HCT116 (cell line): Measurements from ENCODE around the gene ZNF471. TPM values are rescaled to one million over a fixed set of nuclear protein-coding genes. Genes with fewer than 3 reads are reported as not detected.

Experiments
- ATAC-seq: fragments of 200-7000 bp; cut with Tn5 transposase; 2 replicates; pipeline ENCODE4 v1.9.1; 2020; ENCODE audit warnings: mild to moderate bottlenecking, moderate library complexity
- BruUV-seq: library from RNA; stranded (reverse); fragments of 400-500 nt; replicated peaks from 2 replicates; lab custom pipeline; 2021; lab: Mats Ljungman, UMichigan
- CTCF ChIA-PET: fragments of 300-600 bp; sonication (Branson Sonifier 250); formaldehyde crosslinking; loops from one replicate; lab custom pipeline; 2021; ENCODE audit warnings: antibody characterized with exemption; lab: Charles Lee
- POLR2A ChIA-PET: fragments of 300-600, 350-600 bp; sonication (Branson Sonifier 250); formaldehyde crosslinking; loops from one replicate; lab custom pipeline; 2021; ENCODE audit warnings: antibody characterized with exemption; lab: Charles Lee
- RAD21 ChIA-PET, 2 experiments: fragments of 300-600 bp; sonication (Branson Sonifier 250); formaldehyde crosslinking; loops; one replicate each; lab custom pipeline; 2023; ENCODE audit warnings: low total read pairs in 2 of 2; ENCODE audit not compliant: uncharacterized antibody in 2 of 2, unreplicated experiment in 2 of 2, low non-redundant PET in 1 of 2; lab: Charles Lee
- DNase-seq: peaks from one replicate; pipeline ENCODE4 v3.0.0-alpha.2; 2010; ENCODE audit warnings: low read depth, low spot score
- H2AFZ ChIP-seq: fragments of 200-600 bp; shearing (Covaris generic), sonication (generic); 2 replicates; pipeline ENCODE4 v1.6.1; 2017; ENCODE audit warnings: low read depth, mixed run types, mixed read lengths, antibody characterized with exemption, low read length; ENCODE audit not compliant: poor library complexity, severe bottlenecking
- H3K27ac ChIP-seq: 2 replicates; pipeline ENCODE4 v1.5.1; 2012; ENCODE audit warnings: low read depth, low read length
- H3K27me3 ChIP-seq: fragments of 200-600 bp; sonication (generic); 2 replicates; pipeline ENCODE4 v1.6.1; 2016; ENCODE audit warnings: mixed run types, low read length, mixed read lengths; ENCODE audit not compliant: insufficient read depth
- H3K36me3 ChIP-seq, 2 experiments: fragments of 200-500 bp in 1 of 2; fragments of 200-600 bp in 1 of 2; sonication (Bioruptor generic) in 1 of 2; sonication (generic) in 1 of 2; 2 replicates each; pipeline versions ENCODE4 v1.5.1 to v1.6.1; 2014 to 2016; ENCODE audit warnings: low read length in 2 of 2, inconsistent platforms in 1 of 2, mixed read lengths in 1 of 2, mixed run types in 1 of 2; ENCODE audit not compliant: insufficient read depth in 2 of 2, control insufficient read depth in 1 of 2
- H3K4me1 ChIP-seq, 2 experiments: fragments of 200-600 bp in 1 of 2; sonication (generic) in 1 of 2; 2 replicates each; pipeline versions ENCODE4 v1.5.1 to v1.6.1; 2012 to 2017; ENCODE audit warnings: low read length in 2 of 2, inconsistent platforms in 1 of 2, mild to moderate bottlenecking in 1 of 2, mixed read lengths in 1 of 2, mixed run types in 1 of 2, moderate library complexity in 1 of 2; ENCODE audit not compliant: insufficient read depth in 2 of 2, control insufficient read depth in 1 of 2
- H3K4me2 ChIP-seq: fragments of 200-600 bp; sonication (generic); 2 replicates; pipeline ENCODE4 v1.6.1; 2017; ENCODE audit warnings: mixed run types, low read length, mixed read lengths
- H3K4me3 ChIP-seq, 2 experiments: fragments of 200-600 bp in 1 of 2; sonication (generic) in 1 of 2; replicated peaks in 1 of 2; 2 replicates each; pipeline ENCODE4 v1.5.1; 2011 to 2016; ENCODE audit warnings: low read length in 2 of 2, control low read depth in 1 of 2, low read depth in 1 of 2, mild to moderate bottlenecking in 1 of 2, mixed read lengths in 1 of 2, mixed run types in 1 of 2
- H3K79me2 ChIP-seq: fragments of 200-600 bp; sonication (generic); 2 replicates; pipeline ENCODE4 v1.6.1; 2017; ENCODE audit warnings: mild to moderate bottlenecking, mixed run types, low read length, moderate library complexity, mixed read lengths; ENCODE audit not compliant: insufficient read depth
- H3K9ac ChIP-seq: fragments of 200-600 bp; sonication (generic); 2 replicates; pipeline ENCODE4 v1.6.1; 2016; ENCODE audit warnings: low read length, mixed read lengths
- H3K9me2 ChIP-seq: fragments of 200-600 bp; sonication (generic), shearing (Covaris generic); 2 replicates; pipeline ENCODE4 v1.6.1; 2017; ENCODE audit warnings: mixed run types, mild to moderate bottlenecking, moderate library complexity; ENCODE audit not compliant: insufficient read depth
- H3K9me3 ChIP-seq, 2 experiments: fragments of 200-500 bp in 1 of 2; fragments of 200-600 bp in 1 of 2; sonication (Bioruptor generic) in 1 of 2; sonication (generic) in 1 of 2; 2 replicates each; pipeline ENCODE4 v1.6.1; 2014 to 2017; ENCODE audit warnings: low read length in 2 of 2, mixed read lengths in 2 of 2, inconsistent platforms in 1 of 2, low read depth in 1 of 2, mild to moderate bottlenecking in 1 of 2, mixed run types in 1 of 2, moderate library complexity in 1 of 2; ENCODE audit not compliant: control insufficient read depth in 1 of 2, insufficient read depth in 1 of 2
- H4K20me1 ChIP-seq: fragments of 200-600 bp; sonication (generic), shearing (Covaris generic); 2 replicates; pipeline ENCODE4 v1.6.1; 2017; ENCODE audit warnings: mixed run types, mild to moderate bottlenecking, moderate library complexity; ENCODE audit not compliant: insufficient read depth
- CEBPB ChIP-seq: IDR thresholded peaks from 2 replicates; pipeline ENCODE4 v1.6.1; 2012; ENCODE audit warnings: low read depth
- ELF1 ChIP-seq: IDR thresholded peaks from 2 replicates; pipeline ENCODE4 v1.6.1; 2012; ENCODE audit warnings: low read depth, borderline replicate concordance
- EZH2 ChIP-seq: fragments of 200-600 bp; sonication (generic); IDR thresholded peaks from 2 replicates; pipeline ENCODE4 v1.6.1; 2017; ENCODE audit warnings: antibody characterized with exemption, mixed run types
- EZH2phosphoT487 ChIP-seq: fragments of 200-600 bp; IDR thresholded peaks from 2 replicates; pipeline ENCODE4 v1.6.1; 2018; ENCODE audit warnings: antibody characterized with exemption, borderline replicate concordance
- JUND ChIP-seq: IDR thresholded peaks from 2 replicates; pipeline ENCODE4 v1.6.1; 2012
- POLR2A ChIP-seq: IDR thresholded peaks from 2 replicates; pipeline ENCODE4 v1.7.0; 2011; ENCODE audit warnings: borderline replicate concordance; ENCODE audit not compliant: insufficient read depth, insufficient read length; ENCODE audit errors: extremely low read depth
- RAD21 ChIP-seq: IDR thresholded peaks from 2 replicates; pipeline ENCODE4 v1.6.1; 2012; ENCODE audit warnings: low read depth, mild to moderate bottlenecking
- SRF ChIP-seq: IDR thresholded peaks from 2 replicates; pipeline ENCODE4 v1.6.1; 2012; ENCODE audit warnings: low read depth
- TCF7L2 ChIP-seq: IDR thresholded peaks from 2 replicates; pipeline ENCODE4 v1.7.0; 2011; ENCODE audit warnings: borderline replicate concordance, inconsistent platforms; ENCODE audit not compliant: insufficient read depth, insufficient read length; ENCODE audit errors: extremely low read depth
- ZFX ChIP-seq: fragments of 450-650 bp; IDR thresholded peaks from 2 replicates; pipeline ENCODE4 v1.6.1; 2017
- ZNF274 ChIP-seq: fragments of 200-500 bp; sonication (Bioruptor generic); IDR thresholded peaks from 2 replicates; pipeline ENCODE4 v1.6.1; 2014; ENCODE audit warnings: mild to moderate bottlenecking, low read depth, low read length, inconsistent platforms
- intact Hi-C: fragments of 100-400 bp; cut with micrococcal nuclease; formaldehyde crosslinking; loops from 2 replicates; pipeline ENCODE4 v1.10.0; 2022
- total RNA-seq: library from RNA; stranded (reverse); gene quantifications from one replicate; pipeline ENCODE4 v1.2.1, GENCODE V29; 2021; ENCODE audit not compliant: unreplicated experiment
- TF ChIP-seq, protein P1 (sequence below): IDR thresholded peaks from 2 replicates; pipeline ENCODE4 v1.6.1; 2012; ENCODE audit warnings: low read depth
- TF ChIP-seq, protein P2 (sequence below): IDR thresholded peaks from 2 replicates; pipeline ENCODE4 v1.6.1; 2012

The ZNF471 gene
- total RNA-seq, 1 experiment from 2014 or later = not detected

DNA sequence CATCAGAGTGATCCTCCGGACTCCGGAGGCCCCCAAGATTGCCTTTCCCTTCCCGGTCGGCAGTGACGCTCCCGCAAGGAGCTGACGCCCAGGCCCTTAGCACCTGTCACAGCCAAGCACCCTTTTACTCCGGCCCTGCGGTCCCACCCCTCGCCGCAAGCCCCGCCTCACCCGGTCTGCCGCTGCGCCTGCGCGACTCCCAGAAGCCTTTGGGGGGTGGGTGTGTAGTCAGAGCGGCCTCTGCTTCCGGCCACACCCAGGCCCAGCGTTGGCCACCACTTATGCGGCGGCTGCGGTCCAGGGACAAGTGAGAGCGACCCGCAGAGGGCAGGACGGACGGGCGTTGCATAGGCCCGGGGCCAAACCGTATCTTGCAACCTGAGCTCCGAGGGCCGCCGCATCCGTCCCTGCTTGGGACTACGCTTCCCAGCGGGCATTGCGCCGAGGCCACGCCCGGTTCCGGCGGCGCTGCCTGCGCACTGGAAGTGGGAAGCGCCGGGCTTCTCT, 30.7 kb downstream of the ZNF471 start:
- H3K79me2 ChIP-seq = no peaks in the 10 kb centered on the region
- POLR2A ChIA-PET = no interaction called here

More for the DNA sequence above, 30.7 kb downstream of the ZNF471 start:
- Histone ChIP-seq H3K27me3 (no peaks in the 10 kb centered on the region), H3K27ac (no peak overlapping the region), H3K4me2 (no peak overlapping the region)
- intact Hi-C loops = no loop called here
- CTCF ChIA-PET = no interaction called here
- TF ChIP-seq RAD21 (no peak), TCF7L2 (no peak), POLR2A (no peak), ZFX (no peak), ZNF274 (no peak), EZH2 (no peak), SRF (no peak), EZH2phosphoT487 (no peak), JUND (no peak), ELF1 (no peak), CEBPB (no peak)
- TF ChIP-seq, protein P1, sequence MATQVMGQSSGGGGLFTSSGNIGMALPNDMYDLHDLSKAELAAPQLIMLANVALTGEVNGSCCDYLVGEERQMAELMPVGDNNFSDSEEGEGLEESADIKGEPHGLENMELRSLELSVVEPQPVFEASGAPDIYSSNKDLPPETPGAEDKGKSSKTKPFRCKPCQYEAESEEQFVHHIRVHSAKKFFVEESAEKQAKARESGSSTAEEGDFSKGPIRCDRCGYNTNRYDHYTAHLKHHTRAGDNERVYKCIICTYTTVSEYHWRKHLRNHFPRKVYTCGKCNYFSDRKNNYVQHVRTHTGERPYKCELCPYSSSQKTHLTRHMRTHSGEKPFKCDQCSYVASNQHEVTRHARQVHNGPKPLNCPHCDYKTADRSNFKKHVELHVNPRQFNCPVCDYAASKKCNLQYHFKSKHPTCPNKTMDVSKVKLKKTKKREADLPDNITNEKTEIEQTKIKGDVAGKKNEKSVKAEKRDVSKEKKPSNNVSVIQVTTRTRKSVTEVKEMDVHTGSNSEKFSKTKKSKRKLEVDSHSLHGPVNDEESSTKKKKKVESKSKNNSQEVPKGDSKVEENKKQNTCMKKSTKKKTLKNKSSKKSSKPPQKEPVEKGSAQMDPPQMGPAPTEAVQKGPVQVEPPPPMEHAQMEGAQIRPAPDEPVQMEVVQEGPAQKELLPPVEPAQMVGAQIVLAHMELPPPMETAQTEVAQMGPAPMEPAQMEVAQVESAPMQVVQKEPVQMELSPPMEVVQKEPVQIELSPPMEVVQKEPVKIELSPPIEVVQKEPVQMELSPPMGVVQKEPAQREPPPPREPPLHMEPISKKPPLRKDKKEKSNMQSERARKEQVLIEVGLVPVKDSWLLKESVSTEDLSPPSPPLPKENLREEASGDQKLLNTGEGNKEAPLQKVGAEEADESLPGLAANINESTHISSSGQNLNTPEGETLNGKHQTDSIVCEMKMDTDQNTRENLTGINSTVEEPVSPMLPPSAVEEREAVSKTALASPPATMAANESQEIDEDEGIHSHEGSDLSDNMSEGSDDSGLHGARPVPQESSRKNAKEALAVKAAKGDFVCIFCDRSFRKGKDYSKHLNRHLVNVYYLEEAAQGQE = no peak
- TF ChIP-seq, protein P2, sequence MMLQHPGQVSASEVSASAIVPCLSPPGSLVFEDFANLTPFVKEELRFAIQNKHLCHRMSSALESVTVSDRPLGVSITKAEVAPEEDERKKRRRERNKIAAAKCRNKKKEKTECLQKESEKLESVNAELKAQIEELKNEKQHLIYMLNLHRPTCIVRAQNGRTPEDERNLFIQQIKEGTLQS = no peak
- TF ChIP-seq, all 23 proteins: peak for 0
- peaks cover 4 to 10% of the 10 kb centered on the region in 2 experiments; a peak in 2 of 4 replicates for H3K9me3 ChIP-seq
- BruUV-seq = no TSS peak
- H3K36me3 ChIP-seq = no peaks in the 10 kb centered on the region
- RAD21 ChIA-PET = no interaction called here
- no peaks in the 10 kb centered on the region for H3K9me2 ChIP-seq
- H4K20me1 ChIP-seq = no peaks in the 10 kb centered on the region
- no peak overlapping the region for H3K9ac ChIP-seq
- no peak overlapping the region for H3K4me3 ChIP-seq
- no peak overlapping the region for H2AFZ ChIP-seq
- ATAC-seq (no peak), DNase-seq (no peak)
- no peaks in the 10 kb centered on the region for H3K4me1 ChIP-seq
